NT2/D1 (cell line): ENCODE data around the gene CDK11B.

ENCODE experiments used
- SUZ12 ChIP-seq: IDR thresholded peaks from 2 replicates; pipeline ENCODE4 v1.6.1; 2011; ENCODE audit not compliant: insufficient read length, insufficient read depth; ENCODE audit errors: extremely low read depth
- YY1 ChIP-seq: IDR thresholded peaks from 2 replicates; pipeline ENCODE4 v1.6.1; 2011; ENCODE audit not compliant: insufficient read length, insufficient read depth
- ZNF274 ChIP-seq: IDR thresholded peaks from 2 replicates; pipeline ENCODE4 v1.6.1; 2011; ENCODE audit warnings: mild to moderate bottlenecking, low read depth, low read length

- TF ChIP-seq YY1 (no peak), SUZ12 (no peak), ZNF274 (no peak)
Observed at GRCh38 chr1:1624443-1625403, 34.1 kb downstream of the CDK11B start.
